Kasumi-1 (cell line): Measurements from ENCODE around the gene TLE5.
"Not testable (repeated sequence)": the region's sequence is repeated elsewhere in the genome, so short reads cannot be mapped to it uniquely, and the experiment has no call there.

ENCODE experiments used
- DNase-seq, 2 experiments: peaks; one replicate each; lab custom pipeline; 2025; lab: John Stamatoyannopoulos, UW

TLE5 gene

DNA sequence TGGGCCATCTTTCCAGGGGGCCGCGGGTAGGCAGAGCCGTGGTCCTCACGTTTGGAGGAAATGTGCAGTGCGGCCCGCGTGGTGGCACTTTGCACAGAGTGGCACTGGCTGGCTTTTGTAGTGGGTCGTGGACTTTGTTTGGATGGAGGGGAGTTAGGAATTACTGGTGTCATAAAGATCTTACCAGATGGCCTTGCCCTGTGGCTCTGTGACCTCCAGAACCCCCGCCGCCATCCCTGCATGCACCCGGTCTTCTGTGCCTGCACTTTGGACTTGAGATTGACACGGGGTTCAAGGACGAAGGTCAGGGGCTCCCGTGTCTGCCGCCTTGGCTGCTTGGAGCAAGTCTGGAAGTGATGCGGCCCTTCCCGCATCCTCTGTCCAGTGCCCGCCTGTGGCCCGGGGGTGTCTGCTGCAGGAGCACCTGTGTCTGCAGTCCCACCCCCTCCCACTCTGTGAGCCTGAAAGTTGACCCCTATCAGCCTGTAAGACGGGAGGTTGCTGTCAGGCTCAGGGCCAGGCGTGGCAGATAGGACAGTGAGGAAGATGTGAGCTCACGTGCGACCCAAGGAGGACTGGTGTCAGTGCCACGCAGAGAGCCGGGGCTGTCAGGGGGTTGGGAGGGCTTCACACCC is 34.1 kb upstream of the TLE5 start:
- no peak for DNase-seq

DNA sequence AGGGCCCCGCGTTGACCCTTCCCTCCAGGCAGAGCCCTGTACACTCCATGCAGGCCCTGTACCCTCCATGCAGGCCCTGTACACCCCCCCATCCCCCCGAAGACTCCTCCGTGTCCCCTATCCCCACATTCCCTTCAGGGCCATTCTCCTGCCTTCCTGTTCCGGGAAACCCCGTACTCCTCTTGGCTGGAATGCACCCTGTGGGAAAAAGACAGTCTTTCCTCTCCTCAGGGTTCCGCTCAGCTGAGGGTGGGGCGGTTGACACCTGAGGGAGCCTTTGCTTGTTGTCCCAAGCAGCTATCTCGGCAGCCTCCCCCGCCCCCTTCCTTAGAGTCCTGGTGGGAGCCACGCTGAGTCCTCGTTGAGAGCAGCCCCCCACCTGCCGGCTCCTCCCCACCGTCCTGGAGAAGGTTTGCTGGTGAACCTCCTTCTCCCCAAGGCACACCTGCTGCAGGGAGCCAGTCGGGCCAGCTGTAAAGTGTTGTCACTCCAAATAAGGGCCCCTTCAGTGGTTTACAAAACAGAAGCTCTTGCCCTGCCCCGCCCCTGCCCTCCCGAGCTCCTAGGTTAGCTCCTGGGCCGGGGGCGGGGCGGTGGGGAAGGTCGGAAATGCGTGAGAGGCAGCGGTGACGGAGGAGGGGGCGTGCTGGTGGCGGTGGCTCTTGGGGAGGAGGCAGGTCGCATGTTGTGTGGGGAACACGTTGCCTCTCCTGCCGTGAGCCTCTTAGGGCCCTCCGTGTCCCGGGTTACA is 33.3 kb upstream of the TLE5 start:
- DNase-seq: no peak

DNA sequence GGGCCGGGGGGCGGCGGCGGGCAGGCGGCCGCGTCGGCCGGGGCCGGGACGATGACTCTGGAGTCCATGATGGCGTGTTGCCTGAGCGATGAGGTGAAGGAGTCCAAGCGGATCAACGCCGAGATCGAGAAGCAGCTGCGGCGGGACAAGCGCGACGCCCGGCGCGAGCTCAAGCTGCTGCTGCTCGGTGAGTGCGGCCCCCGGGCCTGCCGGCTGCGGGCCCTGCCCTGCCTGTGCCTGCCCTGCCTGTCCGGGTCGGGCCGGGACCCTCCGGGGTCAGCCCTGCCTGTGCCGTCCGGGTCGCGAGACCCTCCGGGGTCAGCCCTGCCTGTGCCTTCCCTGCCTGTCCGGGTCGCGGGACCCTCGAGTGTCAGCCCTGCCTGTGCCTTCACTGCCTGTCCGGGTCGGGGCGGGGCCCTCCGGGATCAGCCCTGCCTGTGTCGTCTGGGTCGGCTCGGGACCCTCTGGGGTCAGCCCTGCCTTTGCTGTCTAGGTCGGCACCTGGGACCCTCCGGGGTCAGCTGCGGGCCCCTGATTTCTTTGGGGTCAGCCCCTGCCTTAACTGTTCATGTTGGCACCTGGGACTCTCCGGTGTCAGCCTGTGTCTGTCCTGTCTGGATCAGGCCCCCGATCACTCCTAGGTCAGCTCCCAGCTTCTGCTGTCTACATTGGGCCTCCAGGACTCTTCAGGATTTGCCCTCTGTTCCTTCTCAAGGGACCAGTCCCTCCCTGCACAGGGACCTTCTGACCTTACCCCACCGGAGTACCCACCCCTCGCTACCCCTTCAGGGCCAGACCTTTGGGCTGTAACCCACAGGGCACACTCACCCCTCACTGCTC is 32.5 kb upstream of the TLE5 start:
- peak in 1 of 2 experiments; percentile 38 for DNase-seq

DNA sequence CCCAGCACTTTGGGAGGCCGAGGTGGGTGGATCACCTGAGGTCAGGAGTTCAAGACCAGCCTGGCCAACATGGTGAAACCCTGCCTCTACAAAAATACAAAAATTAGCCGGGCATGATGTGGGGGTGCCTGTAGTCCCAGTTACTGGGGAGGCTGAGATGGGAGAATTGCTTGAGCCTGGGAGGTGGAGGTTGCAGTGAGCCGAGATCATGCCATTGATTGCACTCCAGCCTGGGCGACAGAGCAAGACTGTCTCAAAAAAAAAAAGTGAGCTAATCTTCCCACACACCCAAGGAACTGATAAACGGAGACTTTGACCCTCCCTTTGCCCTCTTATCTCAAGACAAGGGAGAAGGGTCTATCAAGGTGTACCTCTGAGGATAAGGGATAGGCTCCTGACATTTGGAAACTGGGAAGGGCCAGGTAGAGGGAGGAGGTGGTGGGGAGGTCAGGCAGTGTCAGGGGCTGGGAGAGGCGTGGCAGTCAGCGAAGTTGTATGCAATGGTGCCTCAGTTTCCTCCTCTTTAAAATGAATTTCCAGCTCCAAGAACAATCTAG is 27.1 kb upstream of the TLE5 start:
- DNase-seq: not testable (repeated sequence)

DNA sequence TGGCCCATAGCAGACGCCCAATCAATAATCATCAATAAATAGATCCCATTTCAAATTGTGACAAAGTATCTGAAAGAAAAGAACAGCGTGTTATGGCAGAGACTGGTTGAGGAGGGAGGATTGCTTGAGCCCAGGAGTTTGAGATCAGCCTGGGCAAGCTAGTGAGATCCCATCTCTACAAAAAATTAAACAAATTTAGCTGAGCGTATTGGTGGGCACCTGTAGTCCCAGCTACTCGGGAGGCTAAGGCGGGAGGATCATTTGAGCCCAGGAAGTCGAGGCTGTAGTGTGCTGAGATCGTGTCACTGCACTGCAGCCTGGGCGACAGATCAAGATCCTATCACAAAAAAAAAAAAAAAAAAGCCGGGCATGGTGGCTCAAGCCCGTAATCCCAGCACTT is 25.5 kb upstream of the TLE5 start:
- DNase-seq: no peak

DNA sequence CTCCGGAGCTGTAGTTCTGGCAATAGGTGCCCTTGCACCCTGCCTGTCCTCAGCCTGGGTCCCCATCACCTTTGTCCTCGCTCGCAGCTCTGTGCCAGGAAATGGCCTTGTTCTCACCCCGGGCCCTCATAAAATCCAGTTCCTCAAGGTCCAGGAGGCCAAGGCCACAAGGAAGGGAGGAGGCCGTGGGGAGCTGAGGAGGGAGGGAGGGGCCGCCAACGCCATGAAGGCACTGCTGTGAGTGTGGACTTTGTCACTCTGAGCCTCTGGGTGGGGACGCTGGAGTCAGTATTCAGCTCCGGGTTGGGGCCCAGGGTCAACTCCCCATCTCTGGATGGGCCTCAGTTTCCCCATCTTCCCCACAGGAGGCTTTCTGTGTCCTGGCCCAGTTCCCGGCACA is 22.6 kb upstream of the TLE5 start:
- no peak for DNase-seq

DNA sequence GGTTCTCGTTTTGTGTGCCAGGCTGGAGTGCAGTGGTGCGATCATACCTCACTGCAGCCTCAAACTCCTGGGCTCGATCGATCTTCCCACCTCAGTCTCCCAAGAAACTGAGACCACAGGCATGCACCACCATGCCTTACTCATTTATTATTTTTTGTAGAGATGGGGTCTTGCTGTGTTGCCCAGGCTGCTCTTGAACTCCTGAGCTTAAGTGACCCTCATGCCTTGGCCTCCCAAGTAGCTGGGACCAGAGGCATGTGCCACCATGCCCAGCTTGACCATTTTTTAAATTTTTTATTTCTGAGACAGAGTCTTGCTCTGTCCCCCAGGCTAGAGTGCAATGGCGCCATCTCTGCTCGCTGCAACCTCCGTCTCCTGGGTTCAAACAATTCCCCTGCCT is 21.7 kb upstream of the TLE5 start:
- DNase-seq: no peak

DNA sequence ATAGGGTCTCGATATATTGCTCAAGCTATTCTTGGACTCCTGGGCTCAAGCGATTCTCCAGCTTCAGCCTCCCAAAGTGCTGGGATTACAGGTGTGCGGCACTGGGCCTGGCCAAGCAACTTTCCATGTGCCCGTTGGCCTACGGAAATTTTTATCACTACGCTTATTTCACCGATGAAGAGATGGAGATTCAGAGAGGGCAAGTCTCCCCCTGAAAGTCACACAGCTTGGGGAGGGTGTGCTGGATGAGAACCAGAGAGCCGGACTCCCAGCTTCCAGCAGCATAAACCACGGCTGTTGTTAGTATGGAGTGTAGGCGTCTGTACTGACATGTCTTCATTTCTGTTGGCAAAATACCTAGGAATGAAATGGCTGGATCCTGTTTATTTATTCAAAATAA is 20.0 kb upstream of the TLE5 start:
- DNase-seq: no peak

DNA sequence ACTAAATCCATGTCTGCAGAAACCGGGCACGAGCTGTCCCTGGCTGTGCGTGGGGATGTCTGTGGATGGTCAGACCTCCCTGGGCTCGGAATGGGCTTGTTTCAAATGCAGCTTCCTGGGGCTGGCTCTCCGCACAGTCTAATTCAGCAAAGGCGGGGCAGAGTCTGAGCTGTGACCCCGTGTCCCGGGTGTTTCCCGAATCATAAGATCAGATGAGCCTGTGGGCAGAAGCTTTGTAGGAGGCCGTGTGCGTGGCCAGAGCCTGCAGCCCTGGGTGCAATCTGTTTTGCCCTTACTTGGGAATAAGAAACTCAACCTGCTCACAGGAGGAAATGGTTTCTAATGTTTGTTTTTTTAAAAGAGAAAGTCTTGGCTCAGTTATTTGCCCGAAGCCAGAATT is 18.0 kb upstream of the TLE5 start:
- DNase-seq: no peak

DNA sequence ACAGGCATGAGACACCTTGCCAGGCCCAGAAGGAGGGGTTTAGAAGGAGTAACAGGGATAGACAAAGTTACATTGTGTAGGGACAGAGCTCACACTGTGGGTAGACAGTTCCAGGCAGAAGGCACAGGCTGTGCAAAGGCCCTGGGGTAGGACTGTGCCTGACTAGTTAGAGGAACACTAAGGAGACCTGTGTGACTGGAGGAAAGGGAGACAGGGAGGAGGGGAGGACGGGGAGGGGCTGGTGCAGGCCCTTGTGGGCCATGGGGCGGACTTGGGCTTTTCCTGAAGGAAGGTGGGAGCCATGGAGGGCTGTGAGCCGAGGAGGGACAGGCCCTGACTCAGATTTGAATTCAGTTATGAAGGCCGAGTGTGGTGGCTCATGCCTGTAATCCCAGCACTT is 17.3 kb upstream of the TLE5 start:
- no peak for DNase-seq

DNA sequence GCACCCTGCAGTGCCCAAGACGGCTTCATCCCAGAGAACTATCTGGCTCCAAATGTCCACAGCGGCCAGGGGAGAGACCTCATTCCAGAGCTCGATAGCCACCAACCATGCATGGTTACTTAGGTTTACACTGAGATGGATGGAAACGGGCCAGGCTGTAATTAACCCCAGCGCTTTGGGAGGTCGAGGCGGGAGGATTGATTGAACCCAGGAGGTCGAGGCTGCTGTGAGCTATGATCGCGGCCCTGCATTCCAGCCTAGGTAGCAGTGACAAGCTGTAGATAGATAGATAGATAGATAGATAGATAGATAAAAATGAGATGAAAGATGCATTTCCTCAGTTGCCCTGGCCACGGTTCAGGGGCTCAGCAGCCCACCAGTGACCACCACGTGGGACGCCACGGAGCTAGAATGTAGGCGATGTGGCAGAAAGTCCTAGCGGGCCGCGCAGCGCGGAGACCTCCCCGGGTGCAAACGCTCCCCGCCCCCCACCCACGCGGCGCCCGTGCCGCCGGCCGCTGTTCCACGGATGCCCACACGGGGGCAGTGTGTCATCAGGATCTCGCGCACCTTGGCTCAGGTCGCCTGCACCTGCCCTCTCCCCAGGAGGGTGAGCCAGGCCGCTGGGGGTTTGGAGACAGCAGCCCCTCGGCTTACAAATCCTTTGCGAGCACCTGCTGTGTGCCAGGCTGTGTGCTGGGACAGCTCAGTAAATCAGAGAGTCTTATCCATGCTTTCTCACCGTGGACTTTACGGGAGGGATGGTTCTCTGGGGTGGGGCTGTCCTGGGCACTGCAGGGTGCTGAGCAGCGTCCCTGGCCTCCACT is 13.5 kb upstream of the TLE5 start:
- peak in 1 of 2 experiments; percentile 21 for DNase-seq

DNA sequence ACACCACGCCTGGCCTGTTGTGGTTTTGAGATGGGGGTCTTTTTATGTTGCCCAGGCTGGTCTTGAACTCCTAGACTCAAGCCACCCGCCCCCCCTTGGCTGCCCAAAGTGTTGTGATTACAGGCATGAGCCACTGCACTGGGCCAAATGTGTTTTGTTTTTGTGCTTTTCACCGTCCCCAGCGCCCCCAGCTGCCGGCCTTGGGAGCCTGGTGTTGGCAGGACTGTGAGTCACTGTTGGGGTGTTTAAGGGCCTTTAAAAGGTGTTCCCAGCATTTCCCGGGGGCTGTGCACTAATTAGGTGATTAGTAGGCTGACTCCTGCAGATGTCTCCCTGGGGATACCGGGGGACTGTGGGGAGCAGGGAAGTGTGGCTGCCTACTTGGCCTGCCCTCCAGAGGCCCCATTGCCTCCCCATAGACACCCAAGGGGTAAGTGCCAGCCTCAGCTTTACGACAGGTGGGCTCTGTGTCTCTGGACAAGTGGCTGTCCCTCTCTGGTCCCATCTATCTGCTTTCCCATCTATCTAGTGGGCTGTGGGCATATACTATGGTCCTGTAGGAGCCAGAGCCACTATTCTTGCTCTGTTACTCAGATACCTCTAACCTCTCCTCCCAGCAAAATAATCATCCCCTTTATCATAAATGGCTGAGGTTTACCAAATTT is 11.8 kb upstream of the TLE5 start:
- no peak for DNase-seq

DNA sequence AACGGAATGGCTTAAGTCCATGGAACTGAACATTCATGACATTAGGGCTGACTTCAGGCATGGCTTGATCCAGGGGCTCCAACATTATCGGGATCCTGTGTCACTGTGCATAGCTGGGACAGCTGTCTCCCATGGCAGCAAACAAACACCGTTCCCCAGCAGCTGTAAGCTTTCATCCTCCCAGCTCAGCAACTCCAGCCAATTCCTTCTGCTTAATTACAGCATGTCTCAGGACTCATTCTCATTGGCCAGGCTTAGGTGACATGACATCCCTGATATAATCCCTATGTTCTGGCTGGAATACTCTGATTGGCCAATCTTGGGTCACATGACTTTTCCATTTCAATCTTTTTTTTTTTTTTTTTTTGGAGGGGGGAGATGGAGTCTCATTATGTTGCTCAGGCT is 10.9 kb upstream of the TLE5 start:
- DNase-seq: no peak

DNA sequence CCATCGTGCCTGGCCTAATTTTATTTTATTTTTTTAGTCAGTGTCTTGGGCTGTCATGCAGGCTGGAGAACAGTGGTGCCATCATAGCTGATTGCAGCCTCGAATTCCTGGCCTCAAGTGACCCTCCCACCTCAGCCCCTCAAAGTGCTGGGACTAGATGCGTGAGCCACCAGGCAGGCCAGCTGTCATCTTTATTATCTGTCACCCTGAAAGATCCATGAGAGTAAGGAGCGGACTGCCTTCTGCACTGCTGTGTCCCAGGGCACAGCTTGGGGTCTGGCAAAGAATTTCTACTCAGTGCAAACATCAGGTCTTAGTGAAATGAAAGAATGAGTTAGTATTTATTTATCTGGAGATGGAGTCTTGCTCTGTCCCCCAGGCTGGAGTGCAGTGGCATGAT is 9.5 kb upstream of the TLE5 start:
- DNase-seq: no peak

DNA sequence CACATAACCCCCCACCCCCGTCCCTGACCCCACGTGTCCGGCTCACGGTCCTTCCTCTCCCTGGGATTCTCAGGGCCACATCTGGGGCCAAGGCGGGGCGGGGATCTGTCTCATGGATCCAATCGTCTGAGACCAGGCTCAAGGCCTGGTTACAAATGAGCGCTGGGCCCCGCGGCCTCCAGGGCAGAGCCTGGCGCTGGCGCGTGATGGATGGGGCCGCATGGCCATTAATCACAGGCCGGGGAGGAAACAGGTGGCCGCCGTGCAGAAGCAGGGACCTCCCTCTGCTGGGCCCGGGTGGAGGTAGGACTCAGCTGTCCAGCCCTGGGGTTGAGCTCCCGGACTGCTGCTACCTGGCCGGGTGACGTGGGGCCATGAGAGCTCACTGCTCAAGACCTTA is 5.8 kb upstream of the TLE5 start:
- DNase-seq: no peak

DNA sequence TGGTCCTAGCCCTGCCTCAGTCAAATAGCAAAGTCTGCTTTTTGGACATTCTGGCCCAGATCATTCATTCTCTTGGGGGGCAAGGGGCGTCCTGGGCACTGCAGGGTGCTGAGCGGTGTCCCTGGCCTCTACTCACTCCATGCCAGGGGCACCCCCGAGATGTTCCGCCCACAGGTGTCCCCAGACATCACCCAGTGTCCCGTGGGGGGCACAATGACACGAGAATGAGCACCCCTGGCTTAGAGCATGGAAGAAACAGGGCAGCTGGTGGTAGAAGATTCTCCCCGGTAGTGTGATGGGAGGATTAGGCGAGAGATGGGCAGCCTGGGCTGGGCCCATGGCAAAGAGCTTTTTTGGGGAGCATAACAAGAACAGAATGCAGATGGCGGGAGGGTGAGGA is 5.3 kb upstream of the TLE5 start:
- DNase-seq: no peak

DNA sequence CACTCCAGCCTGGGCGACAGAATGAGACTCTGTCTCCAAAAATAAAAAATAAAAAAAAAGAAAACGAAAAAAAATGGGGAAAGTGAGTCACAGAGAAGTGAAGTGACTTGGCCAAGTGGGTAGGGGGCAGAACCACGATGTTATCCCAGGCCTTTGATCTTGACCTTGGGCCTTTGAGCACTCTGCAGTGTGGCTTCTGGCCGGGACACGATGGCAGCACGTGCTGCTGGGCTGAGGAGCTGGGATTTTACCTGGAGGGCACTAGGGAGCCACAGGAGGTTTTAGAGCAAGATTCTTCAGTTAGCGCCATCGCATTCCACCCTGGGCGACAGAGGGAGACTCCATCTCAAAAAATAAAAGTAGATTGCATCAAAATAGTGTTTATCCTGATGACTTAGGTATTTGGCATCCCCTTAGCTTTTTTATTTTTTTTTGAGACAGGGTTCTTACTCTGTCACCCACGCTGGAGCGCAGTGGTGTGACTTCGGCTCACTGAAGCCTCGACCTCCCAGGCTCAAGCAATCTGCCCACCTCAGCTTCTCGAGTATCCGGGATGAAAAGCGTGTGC is 4.3 kb upstream of the TLE5 start:
- no peak for DNase-seq

DNA sequence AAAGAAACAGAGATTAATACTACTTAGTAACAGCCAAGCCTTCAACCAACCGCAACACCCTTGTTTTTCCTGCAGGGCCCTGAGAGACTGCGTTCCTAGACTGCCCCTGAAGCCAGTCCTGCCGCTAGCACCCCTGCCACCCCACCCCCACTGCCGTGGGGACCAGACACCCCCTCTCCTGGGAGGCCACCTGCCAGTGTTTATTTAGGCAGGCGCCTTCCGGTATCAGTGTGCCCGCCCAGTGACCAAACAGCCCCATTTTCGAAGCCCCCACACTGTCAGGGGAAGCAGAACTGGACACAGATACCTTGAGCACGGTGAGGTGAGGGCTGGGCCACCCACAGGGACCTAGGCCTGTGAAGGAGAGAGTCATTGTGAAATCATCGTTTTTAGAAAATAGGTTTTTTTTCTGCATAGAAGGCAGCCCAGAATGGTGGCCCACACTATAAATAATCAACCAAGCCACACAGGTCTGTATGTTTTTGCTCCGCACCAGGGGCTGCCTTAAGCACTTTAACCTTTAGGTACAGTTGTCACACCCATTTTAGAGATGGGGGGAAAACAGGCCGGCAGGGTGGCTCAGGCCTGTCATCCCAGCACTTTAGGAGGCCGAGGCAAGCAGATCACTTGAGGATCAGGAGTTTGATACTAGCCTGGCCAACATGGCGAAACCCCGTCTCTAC is 3.5 kb upstream of the TLE5 start:
- no peak for DNase-seq

DNA sequence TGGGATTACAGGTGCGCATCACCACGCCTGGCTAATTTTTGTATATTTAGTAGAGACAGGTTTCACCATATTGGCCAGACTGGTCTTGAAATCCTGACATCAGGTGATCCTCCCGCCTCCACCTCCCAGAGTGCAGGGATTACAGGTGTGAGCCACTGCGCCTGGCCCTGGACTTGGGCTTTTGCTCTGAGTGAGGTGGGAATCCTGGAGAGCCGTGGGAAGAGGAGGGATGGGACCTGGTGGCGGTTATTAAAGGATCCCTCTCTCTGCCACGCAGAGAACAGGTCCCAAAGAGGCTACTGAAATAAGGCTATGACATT is 1.7 kb upstream of the TLE5 start:
- no peak for DNase-seq
